Measurements from ENCODE around the gene GRIK3. TPM values are rescaled to one million over a fixed set of nuclear protein-coding genes. Genes with fewer than 3 reads are reported as not detected.

The GRIK3 gene
- total RNA-seq, 2 experiments from 2014 or later = 16.3 to 55.0 TPM

GRCh38 chr1:36762174-36762573, 272.1 kb downstream of the GRIK3 start:
- Histone ChIP-seq H4K20me1 (ENCODE audit: insufficient read depth, low read length) (no peaks in the 10 kb centered on the region), H3K4me1 (ENCODE audit: insufficient read depth, low read length, poor library complexity, severe bottlenecking) (no peaks in the 10 kb centered on the region), H2AFZ (ENCODE audit: low read length) (no peak overlapping the region), H3K27ac (ENCODE audit: low read depth, low read length, poor library complexity, severe bottlenecking) (no peak overlapping the region), H3K9me3 (ENCODE audit: low read length) (no peaks in the 10 kb centered on the region), H3K79me2 (ENCODE audit: insufficient read depth, low read depth, low read length) (no peaks in the 10 kb centered on the region), H3K9me2 (ENCODE audit: insufficient read depth, low read length) (no peaks in the 10 kb centered on the region), H3K4me3 (ENCODE audit: low read depth, low read length, poor library complexity, severe bottlenecking) (no peak overlapping the region), H3K4me2 (ENCODE audit: low read length) (no peak overlapping the region), H3K36me3 (ENCODE audit: insufficient read depth, low read length) (no peaks in the 10 kb centered on the region)
- BruUV-seq (replicated peaks) = no TSS peak
- no peak for TF ChIP-seq EZH2phosphoT487 (IDR thresholded peaks at IDR 0.05; ENCODE audit: borderline replicate concordance, low read depth, low read length)
- TF ChIP-seq CTCF (conservative IDR thresholded peaks at IDR 0.05; ENCODE audit: low read length) = no peak
- no peak for DNase-seq (ENCODE audit: low spot score)
- ChIA-PET POLR2A (no interaction called here), CTCF (ENCODE audit: unreplicated experiment) (no interaction called here)
- intact Hi-C loops (cut with micrococcal nuclease; ENCODE audit: unreplicated experiment) = no loop called here

GRCh38 chr1:36761113-36761512, 273.2 kb downstream of the GRIK3 start:
- intact Hi-C loops (cut with micrococcal nuclease; ENCODE audit: unreplicated experiment) = no loop called here
- CTCF ChIA-PET (ENCODE audit: unreplicated experiment) = interaction anchor here (0.6 kb wide), 1 partner anchor 385 kb away, joined by 11 read pairs; no protein-coding TSS in a partner anchor
- no peak for DNase-seq (ENCODE audit: low spot score)
- Histone ChIP-seq H3K79me2 (ENCODE audit: insufficient read depth, low read depth, low read length) (no peaks in the 10 kb centered on the region), H2AFZ (ENCODE audit: low read length) (no peak overlapping the region), H3K36me3 (ENCODE audit: insufficient read depth, low read length) (no peaks in the 10 kb centered on the region), H3K4me2 (ENCODE audit: low read length) (no peak overlapping the region), H3K9me2 (ENCODE audit: insufficient read depth, low read length) (no peaks in the 10 kb centered on the region), H3K4me1 (ENCODE audit: insufficient read depth, low read length, poor library complexity, severe bottlenecking) (peaks cover 3% of the 10 kb centered on the region), H3K27ac (ENCODE audit: low read depth, low read length, poor library complexity, severe bottlenecking) (no peak overlapping the region), H4K20me1 (ENCODE audit: insufficient read depth, low read length) (no peaks in the 10 kb centered on the region), H3K9me3 (ENCODE audit: low read length) (no peaks in the 10 kb centered on the region), H3K4me3 (ENCODE audit: low read depth, low read length, poor library complexity, severe bottlenecking) (no peak overlapping the region)
- no peak for TF ChIP-seq EZH2phosphoT487 (IDR thresholded peaks at IDR 0.05; ENCODE audit: borderline replicate concordance, low read depth, low read length)
- TF ChIP-seq CTCF (conservative IDR thresholded peaks at IDR 0.05; ENCODE audit: low read length) = no peak
- POLR2A ChIA-PET = interaction anchor here (0.6 kb wide), 1 partner anchor 168 kb away, joined by 4 read pairs; no protein-coding TSS in a partner anchor
- BruUV-seq (replicated peaks) = no TSS peak

- Histone ChIP-seq H3K4me3 (ENCODE audit: low read depth, low read length, poor library complexity, severe bottlenecking) (no peak overlapping the region), H3K27ac (ENCODE audit: low read depth, low read length, poor library complexity, severe bottlenecking) (no peak overlapping the region), H3K9me2 (ENCODE audit: insufficient read depth, low read length) (no peaks in the 10 kb centered on the region), H3K79me2 (ENCODE audit: insufficient read depth, low read depth, low read length) (no peaks in the 10 kb centered on the region), H3K4me2 (ENCODE audit: low read length) (no peak overlapping the region), H3K4me1 (ENCODE audit: insufficient read depth, low read length, poor library complexity, severe bottlenecking) (peaks cover 4% of the 10 kb centered on the region), H3K9me3 (ENCODE audit: low read length) (no peaks in the 10 kb centered on the region), H2AFZ (ENCODE audit: low read length) (no peak overlapping the region), H4K20me1 (ENCODE audit: insufficient read depth, low read length) (no peaks in the 10 kb centered on the region), H3K36me3 (ENCODE audit: insufficient read depth, low read length) (no peaks in the 10 kb centered on the region)
- intact Hi-C loops (cut with micrococcal nuclease; ENCODE audit: unreplicated experiment) = no loop called here
- ChIA-PET CTCF (ENCODE audit: unreplicated experiment) (no interaction called here), POLR2A (no interaction called here)
- TF ChIP-seq EZH2phosphoT487 (IDR thresholded peaks at IDR 0.05; ENCODE audit: borderline replicate concordance, low read depth, low read length) = no peak
- no peak for TF ChIP-seq CTCF (conservative IDR thresholded peaks at IDR 0.05; ENCODE audit: low read length)
- no peak for DNase-seq (ENCODE audit: low spot score)
- no TSS peak for BruUV-seq (replicated peaks)
These were observed 274.2 kb downstream of the GRIK3 start for GRCh38 chr1:36760081-36760480.

Data from OCI-LY7 (cell line).